ENCODE measurements around the gene SSH3.

The SSH3 gene

DNA sequence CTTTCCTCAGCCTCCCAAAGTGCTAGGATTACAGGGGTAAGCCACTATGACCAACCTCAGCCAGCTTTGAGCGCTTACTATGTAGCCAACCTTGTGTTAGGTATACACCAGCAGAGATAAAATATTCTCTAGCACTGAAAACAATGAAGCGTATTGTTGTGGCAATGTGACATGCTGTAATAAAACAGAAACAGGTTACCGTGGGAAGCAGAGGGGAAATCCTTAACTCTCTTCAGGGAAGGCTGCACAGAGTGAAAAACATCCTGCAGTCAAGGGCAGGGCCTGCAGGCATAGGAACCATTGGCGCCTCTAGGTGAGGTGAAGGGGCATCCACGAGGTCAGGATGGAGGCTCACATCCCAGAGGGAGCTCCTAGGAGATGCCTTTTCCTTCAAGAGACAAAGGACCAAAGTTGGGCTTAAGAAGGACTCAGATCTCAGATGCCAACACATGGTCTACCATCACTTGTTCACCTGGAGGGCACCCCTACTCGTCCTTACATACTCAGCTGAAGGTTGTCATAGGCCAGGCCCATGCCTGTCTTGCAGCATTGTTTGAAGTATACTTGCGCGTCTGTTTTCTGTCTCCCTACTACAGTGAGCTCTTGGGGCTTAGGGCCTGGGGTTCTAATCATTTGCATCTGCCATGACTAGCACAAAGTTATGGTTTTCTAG lies 42.1 kb downstream of the SSH3 start:
- no peak for DNase-seq (ENCODE audit: low read depth in 4 of 4, low spot score in 1 of 4)

DNA sequence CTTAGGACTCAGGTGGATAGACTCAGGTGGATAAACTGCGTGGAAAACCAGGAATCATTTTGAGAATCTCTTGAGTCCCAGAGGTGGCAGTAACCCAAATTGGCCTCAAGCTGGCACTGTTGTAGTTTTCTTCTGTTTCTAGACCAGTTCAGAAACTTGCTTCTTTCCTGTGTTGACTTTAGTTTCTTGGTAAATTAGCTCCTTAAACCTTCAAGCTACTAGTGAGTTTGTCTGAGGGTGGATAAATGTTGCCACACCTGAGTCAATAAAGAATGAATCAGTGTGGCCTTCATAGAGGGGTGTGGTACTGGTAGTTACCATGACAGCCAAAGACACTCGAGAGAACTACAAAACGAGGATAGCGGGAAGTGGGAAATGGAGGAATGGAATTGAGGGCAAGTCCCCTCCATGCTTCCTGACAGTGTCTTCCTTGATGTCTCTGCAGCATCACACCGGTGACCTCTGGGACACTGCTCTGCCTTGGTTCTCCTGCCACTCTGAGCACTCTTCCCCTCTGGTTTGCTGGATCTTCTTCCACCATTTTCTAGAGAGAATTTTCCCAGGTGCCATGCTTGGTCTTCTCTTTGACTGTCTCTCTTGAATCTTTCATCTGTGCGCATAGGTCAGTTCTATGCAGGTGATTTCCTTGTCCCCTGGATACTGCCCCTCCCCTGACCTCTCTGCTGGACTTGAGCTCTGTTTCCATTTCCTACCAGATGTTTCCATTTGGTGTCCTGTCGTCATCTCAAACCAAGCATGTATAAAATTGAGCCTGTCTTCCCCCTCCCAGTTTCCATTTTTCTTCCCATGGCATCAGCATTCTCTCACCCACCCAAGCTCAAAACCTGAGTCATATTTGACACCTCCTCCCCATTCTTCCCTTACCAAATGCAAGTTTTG lies 42.8 kb downstream of the SSH3 start:
- no peak for DNase-seq (ENCODE audit: low read depth in 4 of 4, low spot score in 1 of 4)

DNA sequence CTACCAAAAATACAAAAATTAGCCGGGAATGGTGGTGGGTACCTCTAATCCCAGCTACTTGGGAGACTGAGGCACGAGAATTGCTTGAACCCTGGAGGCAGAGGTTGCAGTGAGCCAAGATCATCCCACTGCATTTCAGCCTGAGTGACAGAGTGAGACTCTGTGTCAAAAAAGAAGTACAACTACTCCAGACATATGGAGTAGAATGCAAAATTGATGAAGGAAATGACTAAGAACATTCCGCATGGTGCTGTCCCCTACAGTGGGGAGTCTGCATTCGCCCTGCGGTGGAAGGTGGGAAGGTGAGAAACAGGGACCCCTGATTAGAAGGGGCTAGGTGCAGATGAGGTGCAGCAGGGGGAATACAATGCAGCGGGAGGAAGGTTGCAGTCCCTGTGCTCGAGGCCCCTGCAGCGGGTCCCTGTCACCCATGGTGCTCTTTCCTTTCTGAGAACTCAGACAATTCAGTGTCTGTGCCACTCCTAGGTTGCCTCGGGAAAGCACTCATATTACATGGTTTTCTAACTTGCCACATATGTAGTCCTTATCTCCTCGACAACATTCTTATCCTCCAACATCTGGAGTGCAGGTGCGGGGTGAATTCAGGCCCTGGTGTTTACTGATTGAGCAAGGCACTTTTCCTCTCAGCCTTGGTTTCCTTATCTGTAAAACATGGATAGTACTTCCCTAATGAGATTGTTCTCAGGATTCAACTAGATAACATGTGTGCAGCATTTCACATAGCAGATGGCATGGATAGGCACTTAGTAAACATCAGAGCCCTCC lies 44.8 kb downstream of the SSH3 start:
- DNase-seq (ENCODE audit: low read depth in 4 of 4, low spot score in 1 of 4): no peak

DNA sequence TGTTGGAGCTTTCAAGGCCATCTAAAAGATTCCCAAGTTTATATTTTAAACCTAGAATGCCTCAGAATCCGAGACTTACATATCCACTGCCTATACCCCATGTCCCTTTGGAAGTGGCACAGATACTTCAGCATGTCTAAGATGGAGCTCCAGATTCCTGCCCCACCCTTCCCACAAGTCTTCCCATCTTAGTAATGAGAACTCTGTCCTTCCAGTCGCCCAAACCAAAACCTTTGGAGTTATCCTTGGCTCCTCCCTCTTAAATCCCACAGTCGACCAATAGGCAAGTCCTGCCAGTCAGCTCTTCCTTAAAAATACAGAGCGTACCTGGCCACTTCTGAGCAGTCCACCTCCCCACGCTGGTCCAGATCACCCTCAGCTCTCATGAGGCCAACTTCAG lies 45.7 kb downstream of the SSH3 start:
- no peak for DNase-seq (ENCODE audit: low read depth in 4 of 4, low spot score in 1 of 4)

DNA sequence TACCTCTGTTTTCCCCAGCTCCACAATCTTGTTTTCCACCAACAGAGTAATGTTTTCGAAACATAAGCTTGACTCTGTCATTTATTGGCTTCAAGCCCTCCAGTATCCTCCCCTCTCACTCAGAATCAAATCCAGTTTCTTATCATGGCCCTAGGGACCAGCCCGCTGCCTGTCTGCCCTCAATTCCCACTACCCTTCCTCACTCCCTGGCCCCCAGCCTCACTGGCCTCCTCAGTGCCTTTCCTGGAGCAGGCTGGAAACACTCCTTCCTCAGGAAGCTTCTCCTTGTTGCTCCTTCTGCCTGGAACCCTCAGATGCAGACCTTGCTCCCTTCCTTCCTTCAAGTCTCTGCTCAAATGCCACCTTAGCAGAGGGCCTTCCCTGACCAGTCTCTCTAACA lies 46.1 kb downstream of the SSH3 start:
- no peak for DNase-seq (ENCODE audit: low read depth in 4 of 4, low spot score in 1 of 4)

DNA sequence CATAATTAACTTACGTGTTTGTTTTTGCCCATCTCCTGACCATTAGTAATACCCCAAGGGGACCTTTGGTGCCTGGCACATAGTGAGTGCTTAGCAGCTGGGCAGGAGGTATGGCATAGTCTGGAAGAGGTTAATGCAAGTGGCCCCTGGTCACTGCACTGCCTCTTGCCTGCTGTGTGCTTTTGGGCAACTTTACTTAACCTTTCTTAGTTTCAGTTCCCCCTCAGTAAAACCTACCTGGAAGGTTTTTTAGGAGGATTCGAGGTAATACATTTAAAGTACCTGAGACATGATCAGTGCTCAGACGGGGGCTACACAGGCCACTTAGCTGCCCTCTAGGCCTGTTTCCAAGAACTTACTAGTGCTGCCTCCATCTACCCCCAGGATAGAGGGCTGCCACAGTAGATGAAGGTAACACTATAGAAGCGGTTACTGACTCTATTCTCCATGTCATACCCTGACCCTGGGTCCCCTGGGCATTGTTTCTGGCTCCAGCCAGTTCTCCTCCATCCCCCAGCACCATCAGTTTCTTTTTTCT lies 46.7 kb downstream of the SSH3 start:
- DNase-seq (ENCODE audit: low read depth in 4 of 4, low spot score in 1 of 4): no peak

DNA sequence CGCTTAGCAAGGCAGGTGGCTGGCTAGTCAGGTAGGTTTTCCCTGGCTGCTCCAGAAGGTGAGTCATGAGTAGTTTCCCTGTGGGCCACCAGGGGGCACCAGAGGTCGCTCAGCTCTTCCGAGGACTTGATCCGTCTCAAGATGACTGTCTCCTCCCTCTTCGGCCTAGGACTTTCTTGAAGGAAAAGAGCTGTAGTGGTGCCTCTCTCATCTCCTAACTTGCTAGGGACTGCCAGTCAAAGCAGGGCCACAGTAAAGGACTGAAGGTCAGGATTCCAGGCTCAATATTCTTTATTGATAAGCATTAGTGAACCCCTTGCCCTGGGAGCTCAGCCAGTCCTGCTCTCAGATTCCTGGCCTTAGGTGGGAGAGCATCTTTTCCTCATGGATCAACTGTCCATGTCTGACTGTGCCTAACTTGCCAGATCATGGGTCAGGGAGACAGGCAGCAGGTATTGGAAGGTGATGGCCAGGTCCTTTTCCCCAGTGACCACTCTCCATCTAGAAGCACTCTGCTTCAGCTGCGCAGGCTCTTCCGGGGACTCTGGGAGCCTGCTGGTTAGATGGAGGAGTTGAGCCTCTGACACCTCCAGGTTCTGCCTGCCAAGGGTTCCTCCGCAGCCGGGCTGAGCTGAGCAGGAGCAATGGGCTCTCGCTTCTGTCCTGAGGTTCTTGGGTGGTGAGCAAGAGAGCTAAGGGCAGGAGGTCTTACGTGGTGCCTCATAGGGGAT lies 48.1 kb downstream of the SSH3 start:
- peak in 1 of 4 experiments; percentile 47 for DNase-seq (ENCODE audit: low read depth in 4 of 4, low spot score in 1 of 4)

DNA sequence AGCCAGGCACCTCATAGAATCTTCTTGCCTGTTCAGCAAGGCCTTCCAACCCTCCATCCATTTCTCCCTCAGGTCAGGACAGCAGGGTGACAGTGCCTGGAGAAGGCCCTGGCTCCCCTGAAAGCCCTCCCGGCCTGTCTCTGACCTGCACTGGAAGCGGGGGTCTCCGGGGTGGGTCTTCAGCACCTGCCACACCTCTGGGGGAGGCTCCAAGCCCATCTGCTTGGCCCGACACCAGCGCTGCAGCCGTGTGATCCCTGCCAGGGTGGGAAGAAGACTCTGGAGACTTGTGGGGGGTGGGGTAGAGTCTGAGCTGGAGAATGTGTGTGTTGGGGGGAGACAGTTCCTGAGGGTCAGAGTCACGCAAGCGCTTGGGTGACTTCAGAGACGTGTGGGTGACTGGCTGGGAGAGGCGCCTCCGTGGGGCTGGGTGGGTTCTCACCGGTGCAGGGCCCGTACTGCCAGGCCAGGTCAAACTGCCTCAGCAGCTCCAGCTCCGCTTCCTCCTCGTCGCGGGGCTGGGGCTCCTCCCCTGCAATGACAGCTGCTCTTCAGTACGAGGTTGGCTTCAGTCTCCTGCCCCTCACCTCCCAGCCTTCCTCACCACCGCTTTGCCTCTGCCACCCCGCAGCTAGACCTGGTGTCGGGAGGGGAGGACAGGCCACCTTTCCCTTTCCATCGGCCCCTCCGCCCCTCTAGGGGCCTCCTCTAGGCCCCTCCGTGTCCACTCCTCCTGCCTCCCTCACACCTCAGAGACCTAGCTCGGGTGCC lies 49.4 kb downstream of the SSH3 start:
- no peak for DNase-seq (ENCODE audit: low read depth in 4 of 4, low spot score in 1 of 4)

DNA sequence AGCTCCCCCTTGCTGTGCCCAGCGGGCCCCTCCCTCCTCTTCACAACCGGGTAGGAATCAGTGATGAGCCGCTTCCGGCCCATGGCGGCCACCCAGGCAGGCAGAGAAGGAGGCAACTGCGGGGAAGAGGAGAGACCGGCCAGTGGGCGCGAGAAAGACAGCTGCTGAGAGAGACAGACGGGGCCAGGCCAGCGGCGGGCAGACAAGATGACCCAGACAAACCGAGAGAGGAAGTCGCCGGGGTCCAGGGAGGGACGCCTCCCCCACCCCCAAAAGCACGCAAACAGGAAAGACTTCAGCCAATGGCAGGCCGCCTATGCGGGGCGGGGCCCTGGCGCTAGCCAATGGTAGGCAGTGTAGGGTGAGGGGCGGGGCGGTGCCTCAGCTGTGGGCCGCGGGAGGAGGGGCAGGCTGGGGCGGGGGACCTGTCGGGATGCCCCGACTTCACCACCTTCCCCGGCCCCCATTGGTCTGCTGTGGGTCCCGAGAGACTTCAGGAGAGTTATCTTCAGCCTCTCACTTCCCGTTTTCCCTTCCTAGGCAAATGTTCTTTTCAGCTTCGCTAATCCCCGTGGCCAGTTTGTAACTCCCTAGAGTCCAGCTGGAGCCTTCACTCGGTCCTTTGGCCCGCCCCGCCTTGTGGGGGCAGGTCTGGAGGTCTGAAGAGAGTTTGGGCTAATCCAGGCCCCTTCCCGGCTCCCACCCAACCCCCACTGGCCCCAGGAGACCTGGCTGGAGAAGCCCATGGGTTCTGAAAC lies 50.2 kb downstream of the SSH3 start, which contains the start of gene POLD4:
Gene POLD4, minus strand, starts transcription at position 230 of the 758 bp plus-strand sequence. Its CDS starts 147 bp downstream, at position 83.
- peak; percentile 85 to 98 (median 92) for DNase-seq (ENCODE audit: low read depth in 4 of 4, low spot score in 1 of 4)

DNA sequence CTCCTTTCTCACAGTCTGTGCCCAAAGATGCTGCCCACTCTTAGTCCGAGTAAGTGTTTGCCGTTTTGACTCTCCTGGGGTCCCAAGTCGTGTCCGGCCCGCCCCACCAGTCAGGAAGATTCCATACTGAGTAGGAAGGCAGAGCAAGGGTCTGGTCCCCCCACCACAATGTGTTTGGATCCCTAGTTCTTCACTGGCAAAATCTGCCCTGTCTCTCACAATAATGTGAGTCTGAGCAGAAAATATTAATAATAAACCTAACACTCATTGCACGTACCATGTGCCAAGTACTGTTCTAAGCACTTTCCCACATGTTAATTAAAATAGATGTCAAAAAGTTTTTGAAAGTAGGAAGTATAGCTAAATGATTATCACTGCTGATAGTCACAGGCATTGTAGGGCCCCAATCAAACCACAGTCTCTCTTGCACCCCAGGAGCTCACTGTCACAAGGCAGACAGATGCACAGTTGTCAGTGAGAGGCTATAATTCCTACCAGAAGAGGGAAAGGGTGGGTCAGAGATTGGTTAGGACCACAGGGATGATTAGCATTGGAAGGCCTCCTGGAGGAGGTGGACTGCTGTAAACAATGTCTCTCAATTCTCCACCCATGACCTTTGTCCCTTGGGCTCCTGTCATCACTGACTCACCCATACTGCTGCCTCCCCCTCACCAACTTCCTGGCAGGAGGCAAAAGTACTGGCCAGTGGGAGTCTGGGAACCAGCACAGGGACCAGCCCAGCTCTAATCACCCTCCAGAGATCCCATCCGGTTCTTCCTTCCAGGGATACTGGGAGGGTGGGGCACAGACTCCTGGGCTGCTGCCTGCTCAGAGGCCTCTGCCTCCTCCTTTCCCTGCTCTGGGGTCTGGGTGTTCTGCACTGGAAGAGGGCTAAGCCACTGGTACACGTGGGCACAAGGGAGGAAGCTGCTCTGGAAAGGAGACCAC lies 51.0 kb downstream of the SSH3 start:
- no peak for DNase-seq (ENCODE audit: low read depth in 4 of 4, low spot score in 1 of 4)

DNA sequence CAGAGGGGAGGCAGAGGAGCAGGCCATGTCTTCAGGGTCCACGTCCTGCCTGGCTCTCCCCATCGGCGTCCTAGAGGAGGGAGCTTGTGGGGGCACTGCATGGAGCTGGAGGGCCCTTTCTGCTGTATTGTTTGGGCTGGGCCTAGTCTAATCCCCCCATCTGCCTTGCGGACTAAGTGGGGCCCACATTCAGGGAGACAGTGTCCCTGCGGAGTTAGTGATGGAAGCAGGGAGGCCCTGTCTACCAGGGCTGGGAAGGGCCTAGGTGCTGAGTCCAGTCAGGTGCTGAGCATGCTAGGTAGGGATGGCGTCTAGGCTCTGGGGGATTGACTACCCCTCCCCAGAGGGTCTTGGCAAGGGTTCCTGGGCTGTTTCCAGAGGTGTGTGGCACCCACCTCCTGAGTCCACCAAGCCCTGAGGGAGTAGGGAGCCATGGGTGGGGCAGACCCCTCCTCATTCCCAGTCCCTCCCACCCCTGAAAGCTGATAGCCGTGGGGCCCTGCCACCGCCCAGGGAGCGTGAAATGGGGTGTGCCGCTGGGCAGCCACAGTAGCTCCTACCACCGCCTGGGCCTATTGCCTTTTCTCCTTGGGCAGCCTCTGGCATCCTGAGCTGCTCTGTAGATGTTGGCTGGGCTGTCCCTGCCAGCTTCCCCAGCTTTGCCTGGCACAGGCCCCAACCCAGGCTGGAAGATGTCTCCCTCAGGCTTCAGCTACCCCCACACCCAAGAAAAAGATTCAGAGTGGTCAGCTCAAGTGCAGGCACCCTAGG lies 51.9 kb downstream of the SSH3 start:
- no peak for DNase-seq (ENCODE audit: low read depth in 4 of 4, low spot score in 1 of 4)

DNA sequence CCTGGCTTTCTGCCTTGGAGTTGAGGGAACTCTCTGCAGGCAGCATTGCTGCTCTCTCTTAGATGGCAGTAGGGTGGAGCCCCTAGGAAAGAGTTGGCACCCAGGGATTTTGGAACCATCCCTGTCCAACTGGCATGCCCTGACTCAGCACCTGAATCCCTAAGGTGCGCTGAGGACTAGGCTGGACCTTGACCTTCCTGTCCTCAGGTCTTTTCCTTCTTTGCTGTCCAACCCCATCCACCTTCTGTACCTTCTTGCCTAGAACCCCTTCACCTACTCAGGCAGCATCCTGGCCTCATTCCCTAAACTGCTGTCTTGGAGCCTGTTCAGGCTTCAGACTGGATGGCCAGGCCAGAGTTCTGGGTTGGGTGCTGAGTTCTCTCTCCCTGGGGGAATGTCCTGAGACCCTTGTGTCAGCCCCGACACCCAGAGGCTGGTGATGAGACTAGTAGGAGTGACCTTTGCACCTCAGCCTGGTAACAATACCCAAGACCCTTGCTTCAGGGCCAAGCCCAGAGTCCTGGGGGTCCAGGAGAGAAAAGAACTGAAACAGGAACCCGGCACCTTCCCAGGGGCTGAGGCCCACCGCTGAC lies 52.6 kb downstream of the SSH3 start:
- DNase-seq (ENCODE audit: low read depth in 4 of 4, low spot score in 1 of 4): no peak

DNA sequence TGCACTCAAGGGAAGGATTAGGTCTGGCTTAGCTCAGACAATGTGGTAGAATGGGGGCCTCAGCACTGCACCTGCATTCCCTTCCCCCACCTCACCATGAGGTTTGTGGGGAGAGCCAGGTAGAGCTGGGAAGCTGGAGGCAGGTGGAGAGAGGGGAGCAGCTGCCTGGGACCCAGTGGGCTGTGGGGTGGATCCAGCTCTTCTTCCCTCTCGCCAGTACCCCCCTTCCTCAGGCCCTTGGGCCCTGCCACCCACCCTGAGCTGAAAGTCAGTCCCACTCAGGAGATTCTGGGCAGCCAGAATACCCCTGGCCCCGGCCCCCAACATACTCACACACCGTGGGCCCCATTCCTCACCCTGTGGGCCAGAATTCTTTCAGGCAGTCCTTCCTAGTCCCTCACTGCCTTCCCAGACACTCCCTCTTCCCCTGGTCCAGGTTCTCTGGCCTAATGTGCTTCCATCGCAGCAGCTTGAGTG lies 53.1 kb downstream of the SSH3 start:
- no peak for DNase-seq (ENCODE audit: low read depth in 4 of 4, low spot score in 1 of 4)

DNA sequence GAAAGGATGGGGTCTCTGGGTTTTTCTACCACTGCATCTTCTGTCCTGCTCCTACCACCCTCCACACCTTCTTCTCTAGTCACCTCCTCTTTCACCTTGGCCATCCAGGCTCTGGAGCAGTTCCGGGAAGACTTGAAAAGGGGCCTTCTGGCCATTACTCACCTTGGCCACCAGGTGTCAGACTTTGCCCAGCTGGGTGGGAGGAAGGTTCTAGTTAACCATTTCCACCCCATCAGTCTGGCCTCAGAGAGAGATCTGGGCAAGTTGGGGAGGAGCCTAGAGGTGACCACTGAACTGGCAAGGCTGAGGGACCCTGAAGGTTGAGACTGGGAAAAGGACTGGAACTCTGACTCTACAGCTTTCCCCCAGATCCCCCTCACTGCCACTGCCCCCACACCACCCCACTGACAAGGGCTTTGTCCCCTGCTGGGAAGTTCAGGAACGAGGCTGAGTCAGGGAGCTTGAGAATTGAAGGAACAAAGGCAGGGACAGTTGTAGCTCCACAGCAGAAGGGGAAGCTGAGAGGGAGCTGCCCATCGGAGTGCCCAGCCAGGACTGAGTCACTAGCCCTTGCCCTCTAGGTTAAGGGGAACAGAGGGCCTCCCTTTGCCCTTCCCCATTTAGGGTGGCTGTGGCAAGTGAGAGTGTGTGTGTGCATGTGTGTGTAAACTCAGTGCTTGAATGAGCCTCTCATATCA lies 53.7 kb downstream of the SSH3 start:
- DNase-seq (ENCODE audit: low read depth in 4 of 4, low spot score in 1 of 4): peak in 2 of 4 experiments; percentile 39 to 51

DNA sequence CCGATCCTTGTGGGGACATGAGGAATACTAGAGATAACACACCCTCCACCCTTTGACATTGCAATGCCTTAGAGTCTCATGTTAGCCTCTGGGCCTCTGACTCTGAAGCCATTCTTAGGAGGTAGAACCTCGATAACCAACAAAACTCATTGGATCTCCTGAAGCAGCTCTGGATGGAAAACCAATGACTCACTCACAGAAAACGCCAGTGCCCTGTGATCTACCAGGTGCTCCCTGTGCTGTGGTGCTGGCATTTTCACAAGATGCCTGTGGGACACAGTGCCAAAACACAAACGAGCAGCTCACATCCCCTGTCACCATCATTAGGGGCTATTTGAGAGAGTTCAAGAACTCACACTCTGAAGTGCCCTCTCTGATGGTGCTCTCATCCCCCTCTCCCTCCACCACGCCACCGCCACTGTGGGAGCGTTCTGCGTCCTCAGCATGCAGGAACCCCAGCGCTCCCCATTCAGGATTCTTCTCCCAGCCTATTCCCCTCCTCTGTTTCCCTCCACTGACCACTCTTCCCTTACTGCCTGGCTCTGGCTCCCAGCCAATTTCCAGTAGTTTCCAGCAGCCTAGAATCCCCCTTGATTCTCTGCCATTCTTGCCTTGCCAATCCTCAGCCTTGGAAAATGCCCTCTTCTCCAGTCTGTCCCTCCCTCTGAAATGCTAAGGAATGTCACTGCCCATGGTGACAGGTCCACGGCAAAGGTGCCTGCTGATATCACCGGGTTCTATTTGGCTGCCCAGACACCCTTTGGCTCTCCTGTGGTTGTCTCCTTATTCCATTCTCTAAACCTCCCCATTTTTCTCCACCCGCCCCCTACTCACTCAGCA lies 54.7 kb downstream of the SSH3 start:
- DNase-seq (ENCODE audit: low read depth in 4 of 4, low spot score in 1 of 4): no peak

Measured in stimulated activated CD4-positive, alpha-beta T cell treated with anti-CD3 and anti-CD28 coated beads, Interleukin-1b, Interleukin-23, amount 100 ng/mL, for 24 hours (primary cell).